Gastroesophageal sphincter (tissue), 4 donors: ENCODE data around the gene TNFRSF19. TPM values are rescaled to one million over a fixed set of nuclear protein-coding genes. Genes with fewer than 3 reads are reported as not detected.
A peak's percentile ranks its signal among the peaks of the same experiment; 100 is the strongest.

Experiments
- ATAC-seq: fragments of 150-250 bp; one replicate; pipeline ENCODE4 v1.9.1; 2016; ENCODE audit warnings: mild to moderate bottlenecking, moderate library complexity
- H3K27ac ChIP-seq, 4 donors: fragments of 200-600 bp; sonication (generic) in 3 of 4; 1 replicate in 3 of 4; 2 replicates in 1 of 4; pipeline ENCODE4 v1.5.1; 2016 to 2019
- H3K27me3 ChIP-seq: fragments of 200-600 bp; sonication (generic); one replicate; pipeline ENCODE4 v1.5.1; 2019
- H3K36me3 ChIP-seq, 2 donors: fragments of 200-600 bp; sonication (generic); one replicate each; pipeline ENCODE4 v1.5.1; 2019; ENCODE audit warnings: control low read depth in 1 of 2
- H3K4me1 ChIP-seq, 3 donors: fragments of 200-600 bp; sonication (generic); 1 replicate in 2 of 3; 2 replicates in 1 of 3; pipeline ENCODE4 v1.5.1; 2016 to 2019; ENCODE audit warnings: control low read depth in 2 of 3
- H3K4me3 ChIP-seq, 2 donors: fragments of 200-600 bp; sonication (generic); one replicate each; pipeline ENCODE4 v1.5.1; 2019; ENCODE audit warnings: mild to moderate bottlenecking in 1 of 2, moderate library complexity in 1 of 2
- H3K9me3 ChIP-seq, 3 donors: fragments of 200-600 bp; sonication (generic); one replicate each; pipeline ENCODE4 v1.5.1; 2017 to 2019; ENCODE audit warnings: control low read depth in 2 of 3
- EP300 ChIP-seq: sonication (generic); formaldehyde crosslinking; IDR thresholded peaks from one replicate; pipeline ENCODE4 v1.6.1; 2017; ENCODE audit warnings: antibody characterized with exemption, mild to moderate bottlenecking
- POLR2A ChIP-seq, 2 donors: fragments of 450-650 bp; IDR thresholded peaks; one replicate each; pipeline ENCODE4 v1.6.1; 2017; ENCODE audit warnings: antibody characterized with exemption in 2 of 2, mild to moderate bottlenecking in 2 of 2, moderate library complexity in 1 of 2
- POLR2AphosphoS5 ChIP-seq: sonication (generic); formaldehyde crosslinking; IDR thresholded peaks from one replicate; pipeline ENCODE4 v1.6.1; 2017; ENCODE audit warnings: antibody characterized with exemption
- WGBS, 2 donors: methylation state at CpG; one replicate each; pipeline ENCODE4 v1.1.5; 2018; ENCODE audit warnings: low coverage in 1 of 2; 5-methylcytosine and 5-hydroxymethylcytosine counted together
- total RNA-seq, 4 donors: library from RNA; depleted of rRNA; stranded (reverse); fragments of >200 nt; gene quantifications; one replicate each; pipeline ENCODE4 v1.1.0, GENCODE V29; 2016
- TF ChIP-seq, protein P1 (sequence below), 4 experiments: fragments of 200-600 bp in 2 of 4; fragments of 450-650 bp in 2 of 4; sonication (generic) in 1 of 4; IDR thresholded peaks; one replicate each; pipeline ENCODE4 v1.5.1; 2017 to 2019; ENCODE audit warnings: antibody characterized with exemption in 4 of 4, mild to moderate bottlenecking in 2 of 4, moderate library complexity in 2 of 4

Gene TNFRSF19
- total RNA-seq, 4 donors from 2014 or later, result 4.1 to 14.7 (median 8.2) TPM

DNA sequence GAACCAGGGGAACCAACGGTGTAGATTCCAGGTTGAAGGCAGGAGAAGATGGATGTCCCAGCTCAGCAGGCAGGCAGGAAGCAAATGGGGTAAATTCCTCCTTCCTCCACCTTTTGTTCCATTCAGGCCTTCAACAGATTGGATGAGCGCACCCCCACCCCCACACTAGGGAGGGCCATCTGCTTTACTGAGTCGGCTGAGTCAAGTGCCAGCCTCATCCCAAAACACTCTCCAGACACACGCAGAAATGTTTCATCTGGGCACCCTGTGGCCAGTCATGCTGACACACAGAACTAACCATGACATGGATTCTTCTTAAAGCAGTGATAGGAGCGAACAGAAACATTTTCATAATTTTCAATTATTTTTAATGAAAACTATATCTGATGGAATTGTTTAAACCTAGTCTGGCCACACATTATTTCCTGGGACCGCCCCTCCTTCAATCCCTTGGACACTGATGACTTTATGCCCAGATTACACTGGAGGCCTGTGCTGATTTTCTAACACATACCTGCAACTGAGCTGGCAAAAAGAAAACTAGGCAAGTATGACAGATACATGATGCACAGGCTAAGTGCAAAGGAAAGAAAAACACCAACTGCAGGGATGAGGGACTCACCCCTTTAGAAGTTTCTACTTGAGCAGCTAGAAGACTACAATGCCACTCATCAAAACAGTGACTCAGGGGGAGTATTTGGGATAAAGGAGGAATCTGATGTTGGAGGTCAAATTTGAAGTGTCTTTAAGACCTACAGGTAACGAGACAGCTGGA lies 154.2 kb downstream of the TNFRSF19 start:
- Histone ChIP-seq H3K36me3 (peaks cover 0 to 16% of the 10 kb centered on the region in 2 donors), H3K27ac (peak overlapping the region in 1 of 4 donors; percentile 45), H3K27me3 (no peaks in the 10 kb centered on the region), H3K9me3 (no peaks in the 10 kb centered on the region), H3K4me1 (peaks cover 0 to 29% (median 0%) of the 10 kb centered on the region in 3 donors), H3K4me3 (no peak overlapping the region)
- no peak for ATAC-seq
- TF ChIP-seq, protein P1, sequence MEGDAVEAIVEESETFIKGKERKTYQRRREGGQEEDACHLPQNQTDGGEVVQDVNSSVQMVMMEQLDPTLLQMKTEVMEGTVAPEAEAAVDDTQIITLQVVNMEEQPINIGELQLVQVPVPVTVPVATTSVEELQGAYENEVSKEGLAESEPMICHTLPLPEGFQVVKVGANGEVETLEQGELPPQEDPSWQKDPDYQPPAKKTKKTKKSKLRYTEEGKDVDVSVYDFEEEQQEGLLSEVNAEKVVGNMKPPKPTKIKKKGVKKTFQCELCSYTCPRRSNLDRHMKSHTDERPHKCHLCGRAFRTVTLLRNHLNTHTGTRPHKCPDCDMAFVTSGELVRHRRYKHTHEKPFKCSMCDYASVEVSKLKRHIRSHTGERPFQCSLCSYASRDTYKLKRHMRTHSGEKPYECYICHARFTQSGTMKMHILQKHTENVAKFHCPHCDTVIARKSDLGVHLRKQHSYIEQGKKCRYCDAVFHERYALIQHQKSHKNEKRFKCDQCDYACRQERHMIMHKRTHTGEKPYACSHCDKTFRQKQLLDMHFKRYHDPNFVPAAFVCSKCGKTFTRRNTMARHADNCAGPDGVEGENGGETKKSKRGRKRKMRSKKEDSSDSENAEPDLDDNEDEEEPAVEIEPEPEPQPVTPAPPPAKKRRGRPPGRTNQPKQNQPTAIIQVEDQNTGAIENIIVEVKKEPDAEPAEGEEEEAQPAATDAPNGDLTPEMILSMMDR (IDR thresholded peaks at IDR 0.05), result no peak
- TF ChIP-seq POLR2AphosphoS5 (no peak), EP300 (no peak), POLR2A (IDR thresholded peaks at IDR 0.05) (no peak)
- WGBS, 2 donors, result 78 to 90% methylated on average over 4 to 7 of the region's 7 CpGs

Other genes starting within 250 kb of the TNFRSF19 start
- gene SACS, start 136.7 kb upstream of the TNFRSF19 start, total RNA-seq, result 10 to 100 TPM; 60.8 to 77.5 (median 65.4) TPM